ENCODE measurements around the gene SMAP1. TPM values are rescaled to one million over a fixed set of nuclear protein-coding genes. Genes with fewer than 3 reads are reported as not detected.

The SMAP1 gene
- total RNA-seq, 1 donor from 2014 or later: 12.3 TPM

DNA sequence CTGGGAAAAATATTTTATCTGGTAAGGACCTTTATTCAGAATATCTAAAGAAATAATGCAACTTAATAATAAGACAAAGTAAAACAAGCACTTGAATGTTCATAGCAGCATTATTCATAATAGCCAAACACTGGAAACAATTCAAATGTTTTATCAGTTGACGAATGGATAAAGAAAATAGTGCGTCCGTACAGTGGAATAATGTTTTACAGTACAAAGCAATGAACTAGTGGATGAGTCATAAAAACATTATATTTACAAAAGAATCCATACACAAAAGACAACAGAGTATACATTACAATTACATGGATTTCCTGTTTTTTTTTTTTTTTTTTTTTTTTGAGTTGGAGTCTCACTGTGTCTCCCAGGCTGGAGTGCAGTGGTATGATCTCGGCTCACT lies 12.7 kb downstream of the SMAP1 start:
- no peak for DNase-seq (ENCODE audit: low read depth in 2 of 2)

DNA sequence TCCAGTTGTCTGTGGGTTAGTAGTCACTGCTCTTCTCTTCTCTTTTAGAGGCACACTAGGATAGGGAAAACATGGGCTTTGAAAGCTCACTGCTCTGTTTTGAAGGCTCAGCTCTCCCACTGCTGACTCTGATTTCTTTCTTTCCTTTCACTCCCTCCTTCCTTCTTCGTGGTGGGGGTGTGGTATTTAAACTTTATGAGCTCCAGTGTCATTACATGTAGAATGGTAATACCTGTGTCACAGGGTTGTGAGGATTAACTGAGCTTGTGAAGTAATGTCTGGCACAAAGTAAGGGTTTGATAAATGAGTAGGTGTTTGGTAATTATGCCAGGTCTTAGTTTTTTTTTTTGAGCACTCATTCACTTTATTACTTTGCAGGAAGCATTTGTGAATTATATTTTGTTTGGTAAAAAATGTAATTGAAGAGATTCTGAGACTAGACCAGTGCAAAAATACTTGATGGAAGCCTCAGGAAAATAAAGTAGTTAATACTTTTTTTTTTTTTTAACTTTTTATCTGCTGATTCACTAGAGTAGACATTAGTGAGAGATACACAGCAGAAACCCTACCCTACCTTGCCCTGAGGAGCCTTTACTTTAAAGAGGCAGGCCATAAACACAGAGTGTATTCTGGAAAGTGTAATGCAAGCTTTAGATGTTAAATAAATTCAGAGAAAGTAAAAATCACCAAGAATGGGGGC lies 17.3 kb downstream of the SMAP1 start:
- no peak for DNase-seq (ENCODE audit: low read depth in 2 of 2)

GRCh38 chr6:70685494-70686180 lies 18.0 kb downstream of the SMAP1 start:
- DNase-seq (ENCODE audit: low read depth in 2 of 2): no peak

- DNase-seq (ENCODE audit: low read depth in 2 of 2): peak; percentile 47 to 66
Observed at GRCh38 chr6:70686548-70687133, 19.0 kb downstream of the SMAP1 start.

DNA sequence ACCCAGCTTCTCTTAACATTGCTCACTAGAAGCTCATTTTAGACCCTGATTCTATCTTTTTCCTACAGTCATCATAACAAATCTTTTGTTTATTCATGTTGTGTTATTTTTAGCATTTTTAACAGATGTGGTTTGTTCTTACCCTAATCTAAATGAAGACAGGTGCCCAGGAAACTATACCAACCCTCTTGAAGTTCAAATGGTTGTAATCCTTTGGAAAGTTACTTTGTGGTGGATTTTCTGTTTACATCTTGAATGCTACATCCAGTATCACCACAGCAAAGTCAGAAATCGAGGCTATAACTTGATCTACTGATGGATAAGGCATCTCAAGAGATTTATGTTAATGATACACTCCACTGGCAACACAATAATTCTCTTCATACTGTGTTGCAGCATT lies 26.2 kb downstream of the SMAP1 start:
- DNase-seq (ENCODE audit: low read depth in 2 of 2): no peak

DNA sequence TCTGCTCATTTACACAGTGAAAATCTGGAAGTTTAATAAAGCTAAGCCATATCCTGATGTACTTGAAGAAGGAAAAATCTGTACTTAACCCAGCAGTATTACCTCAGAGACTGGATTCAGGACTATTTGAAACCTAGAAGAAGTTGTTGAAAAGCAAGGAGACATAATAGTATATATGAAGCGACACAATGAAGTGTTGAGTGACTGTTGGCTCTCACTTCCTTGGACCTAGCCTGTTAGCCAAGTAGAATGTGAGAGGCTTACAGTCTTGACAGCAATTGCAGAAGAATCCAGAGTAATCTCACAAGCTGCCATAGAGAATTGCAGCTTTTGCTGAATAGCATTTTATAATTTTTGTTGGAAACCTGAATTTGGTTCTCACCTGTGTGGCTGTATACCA lies 26.7 kb downstream of the SMAP1 start:
- DNase-seq (ENCODE audit: low read depth in 2 of 2): no peak

GRCh38 chr6:70700922-70701876 lies 33.5 kb downstream of the SMAP1 start:
- DNase-seq (ENCODE audit: low read depth in 2 of 2): no peak

GRCh38 chr6:70705772-70706171 lies 38.1 kb downstream of the SMAP1 start:
- DNase-seq (ENCODE audit: low read depth in 2 of 2): no peak

DNA sequence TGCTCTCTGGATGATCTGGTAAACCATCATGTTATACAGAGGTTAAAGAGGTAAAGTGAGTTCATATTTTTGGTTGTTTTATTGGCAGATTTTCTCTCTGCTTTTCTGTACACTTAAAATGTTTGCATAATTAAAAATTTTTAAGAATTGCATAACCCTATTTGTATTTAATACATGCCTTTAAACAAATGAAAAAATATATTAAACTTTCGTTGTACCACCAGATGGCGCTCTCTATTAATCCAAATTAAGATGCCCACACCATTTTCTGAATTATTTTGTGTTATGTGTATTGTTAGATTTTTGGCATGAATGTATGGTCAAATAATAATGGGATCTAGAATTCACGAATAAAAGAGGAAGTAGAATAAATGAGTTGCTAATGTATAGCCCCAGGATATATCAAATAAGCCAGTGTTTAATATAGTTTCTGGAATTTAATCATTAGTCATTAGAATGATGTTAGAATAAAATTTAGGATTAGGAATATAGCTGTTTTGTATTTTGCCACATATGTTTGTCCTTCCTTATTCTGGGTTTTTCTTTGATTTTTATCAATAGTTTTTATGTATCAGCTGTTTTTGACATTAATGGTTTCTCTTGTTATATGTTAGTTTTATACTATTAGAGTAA lies 38.9 kb downstream of the SMAP1 start:
- DNase-seq (ENCODE audit: low read depth in 2 of 2): peak; percentile 58 to 75

DNA sequence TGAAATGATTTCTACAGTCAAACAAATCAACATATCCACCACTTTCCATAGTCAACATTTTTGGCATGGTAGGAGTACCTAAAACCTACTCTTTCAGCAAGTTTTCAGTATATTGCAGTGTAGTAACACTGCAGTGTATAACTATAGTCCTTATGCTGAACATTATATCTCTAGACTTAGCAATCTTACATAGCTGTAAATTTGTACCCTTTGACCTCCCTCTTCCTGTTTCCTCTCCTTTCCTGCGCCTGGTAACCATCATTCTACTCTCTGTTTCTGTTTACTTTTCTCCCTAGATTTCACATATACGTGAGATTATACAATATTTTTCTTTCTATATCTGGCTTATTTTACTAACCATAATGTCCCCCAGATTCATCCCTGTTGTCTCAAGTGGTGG lies 40.2 kb downstream of the SMAP1 start:
- no peak for DNase-seq (ENCODE audit: low read depth in 2 of 2)

DNA sequence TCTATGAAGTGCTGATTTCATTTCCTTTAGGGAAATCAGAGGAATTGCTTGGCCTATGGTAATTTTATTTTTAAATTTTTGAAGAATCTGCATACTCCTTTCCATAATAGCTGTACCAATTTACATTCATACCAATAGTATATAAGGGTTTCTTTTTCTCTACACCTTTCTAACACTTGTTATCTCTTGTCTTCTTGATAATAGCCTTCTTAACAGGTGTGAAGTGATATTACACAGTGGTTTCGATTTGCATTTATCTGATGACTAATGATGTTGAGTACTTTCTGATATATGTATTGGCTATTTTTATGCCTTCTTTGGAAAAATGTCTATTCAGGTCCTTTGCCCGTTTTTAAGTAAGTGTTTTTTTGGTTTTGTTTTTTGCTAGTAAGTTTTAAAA lies 40.8 kb downstream of the SMAP1 start:
- DNase-seq (ENCODE audit: low read depth in 2 of 2): no peak

DNA sequence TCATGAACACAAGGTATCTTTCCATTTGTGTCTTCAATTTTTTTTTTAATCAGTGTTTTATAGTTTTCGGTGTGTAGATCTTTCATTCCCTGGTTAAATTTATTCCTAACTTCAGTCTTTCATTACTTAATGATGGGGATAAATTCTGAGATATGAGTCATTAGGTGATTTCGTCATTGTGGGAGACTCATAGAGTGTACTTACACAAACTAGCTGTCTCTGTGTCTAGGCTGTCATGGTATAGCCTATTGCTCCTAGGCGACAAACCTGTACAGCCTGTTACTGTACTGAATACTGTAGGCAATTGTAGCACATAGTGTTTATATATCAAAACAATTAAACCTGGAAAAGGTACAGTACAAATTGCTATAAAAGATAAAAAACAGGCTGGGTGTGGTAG lies 42.1 kb downstream of the SMAP1 start:
- peak in 1 of 2 donors; percentile 46 for DNase-seq (ENCODE audit: low read depth in 2 of 2)

- no peak for DNase-seq (ENCODE audit: low read depth in 2 of 2)
Observed at GRCh38 chr6:70714716-70715257, 47.1 kb downstream of the SMAP1 start.

DNA sequence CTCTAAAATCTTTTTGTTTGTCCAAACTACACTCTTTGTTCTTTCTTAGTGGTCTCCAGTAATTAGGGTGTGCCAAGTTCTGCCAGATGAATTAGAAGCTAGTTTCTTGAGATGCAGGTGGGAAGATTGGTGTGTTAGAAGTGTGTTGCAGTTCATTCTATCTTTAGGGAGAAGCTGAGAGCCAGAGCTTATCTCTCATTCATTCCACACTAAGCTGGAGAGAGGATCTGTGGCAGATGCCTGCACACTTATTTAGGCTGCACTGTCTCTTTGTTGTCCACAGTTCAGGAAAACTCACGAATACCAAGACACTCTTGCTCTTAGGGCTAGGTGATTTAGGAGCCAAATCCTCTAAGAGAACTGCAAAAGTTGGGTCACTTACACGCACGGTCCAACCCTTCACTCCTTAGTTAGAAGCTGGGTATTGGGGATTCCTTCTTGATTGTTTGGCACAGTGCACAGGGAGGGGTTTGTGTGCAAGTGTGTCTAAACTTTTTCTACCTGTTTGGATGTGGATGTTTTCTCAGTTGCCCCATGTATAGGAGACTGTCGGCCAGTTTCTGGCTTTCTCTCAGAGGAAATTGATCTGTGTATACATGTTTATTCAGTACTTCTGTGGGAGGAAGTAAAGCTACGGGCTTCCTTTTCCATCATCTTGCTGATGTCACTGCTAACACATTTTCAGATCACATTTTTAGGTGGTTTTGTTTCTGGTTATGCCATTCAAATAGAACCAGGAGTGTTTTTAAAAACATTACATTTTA lies 49.5 kb downstream of the SMAP1 start:
- peak; percentile 53 to 75 for DNase-seq (ENCODE audit: low read depth in 2 of 2)

GRCh38 chr6:70724524-70724923 lies 56.8 kb downstream of the SMAP1 start:
- no peak for DNase-seq (ENCODE audit: low read depth in 2 of 2)

- no peak for DNase-seq (ENCODE audit: low read depth in 2 of 2)
Observed at GRCh38 chr6:70725817-70726415, 58.2 kb downstream of the SMAP1 start.

- DNase-seq (ENCODE audit: low read depth in 2 of 2): no peak
Observed at GRCh38 chr6:70734381-70734780, 66.7 kb downstream of the SMAP1 start.

DNA sequence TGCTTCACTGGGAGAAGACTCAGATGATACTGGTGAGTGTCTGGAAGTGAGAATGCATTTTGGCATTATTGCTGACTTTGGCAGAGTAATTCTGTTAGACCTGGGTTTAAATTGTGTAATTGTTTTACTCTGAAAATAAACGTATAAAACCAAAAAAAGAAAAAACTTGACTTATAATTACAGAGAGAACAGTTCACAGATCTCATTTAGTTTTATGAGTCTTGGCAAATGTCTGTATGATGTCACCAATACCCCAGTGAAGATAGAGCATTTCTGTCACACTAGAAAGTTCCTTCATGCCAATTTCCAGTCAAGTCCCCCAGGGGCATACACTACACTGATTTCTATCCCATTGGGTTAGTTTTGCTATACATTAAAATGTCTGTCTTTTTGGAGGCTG lies 67.3 kb downstream of the SMAP1 start:
- DNase-seq (ENCODE audit: low read depth in 2 of 2): no peak

DNA sequence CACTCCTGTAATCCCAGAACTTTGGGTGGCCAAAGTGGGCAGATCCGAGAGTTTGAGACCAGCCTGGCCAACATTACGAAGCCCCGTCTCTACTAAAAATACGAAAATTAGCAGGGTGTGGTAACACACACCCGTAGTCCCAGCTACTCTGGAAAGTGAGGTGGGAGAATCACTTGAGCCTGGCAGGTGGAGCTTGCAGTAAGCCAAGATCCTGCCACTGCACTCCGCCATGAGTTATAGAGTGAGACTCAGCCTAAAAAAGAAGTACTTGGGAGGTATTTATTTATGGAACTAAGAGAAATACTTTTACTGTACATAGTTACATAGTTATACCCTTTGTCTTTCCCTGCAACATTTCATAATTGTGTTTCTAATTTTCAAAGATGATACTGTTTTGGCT lies 67.8 kb downstream of the SMAP1 start:
- DNase-seq (ENCODE audit: low read depth in 2 of 2): no peak

DNA sequence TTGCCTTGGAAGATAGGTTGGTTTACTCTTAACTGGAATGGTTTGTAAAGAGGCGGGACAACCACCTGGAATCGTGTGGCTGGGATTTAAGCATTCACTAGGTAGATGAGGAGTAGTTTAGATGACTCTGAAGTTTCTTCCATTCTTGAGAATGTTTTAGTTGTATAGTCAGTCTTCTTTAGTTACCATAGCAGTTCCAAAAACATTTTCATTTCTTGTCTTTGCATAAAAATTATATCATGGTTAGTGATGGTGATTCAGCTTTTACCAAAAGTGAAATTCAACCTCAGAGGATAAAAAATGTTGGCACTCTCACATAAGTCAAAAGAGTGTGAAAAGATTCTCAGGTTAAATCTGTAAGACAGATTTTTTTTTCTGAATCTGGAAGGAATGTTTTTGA lies 70.3 kb downstream of the SMAP1 start:
- DNase-seq (ENCODE audit: low read depth in 2 of 2): no peak
